ENCODE data around the gene VTI1A. TPM values are rescaled to one million over a fixed set of nuclear protein-coding genes. Genes with fewer than 3 reads are reported as not detected.

The VTI1A gene
- total and polyA plus RNA-seq, 2 of the 13 experiments (the other 11 are each of a cell fraction or from before 2014, with no cell fraction given): 11.7 to 32.7 TPM

- ChIA-PET POLR2A (no interaction called here), CTCF (ENCODE audit: low intra/inter-chr PET ratio, low total read pairs) (no interaction called here)
- no peaks in the 10 kb centered on the region for H3K27me3 ChIP-seq (ENCODE audit: control insufficient read depth in 1 of 2, insufficient read depth in 2 of 2, low read length in 2 of 2)
- intact Hi-C loops (cut with micrococcal nuclease; ENCODE audit: unreplicated experiment) (no loop called here), in situ Hi-C loops (cut with HindIII; ENCODE audit: extremely low pct_ligation_motif_present, low pct_unique_long_range_greater_than_20kb) (no loop called here)
- no peak overlapping the region for H3K27ac ChIP-seq (ENCODE audit: extremely low read length, insufficient read depth, low read length)
- H2AFZ ChIP-seq (ENCODE audit: low read length): no peak overlapping the region
- no peak for TF ChIP-seq SOX13 (IDR thresholded peaks at IDR 0.05)
- TF ChIP-seq SOX13 (CRISPR knock-in tag; conservative IDR thresholded peaks at IDR 0.05 in 1 of 2, IDR thresholded peaks at IDR 0.05 in 1 of 2): no peak
- no peak for TF ChIP-seq ZSCAN31 (CRISPR knock-in tag; IDR thresholded peaks at IDR 0.05; ENCODE audit: low read depth)
- TF ChIP-seq ARNT (IDR thresholded peaks at IDR 0.05): no peak
- TF ChIP-seq NR2F1 (CRISPR knock-in tag; IDR thresholded peaks at IDR 0.05): no peak
- TF ChIP-seq ZNF33A (CRISPR knock-in tag; IDR thresholded peaks at IDR 0.05; ENCODE audit: borderline replicate concordance): no peak
- TF ChIP-seq ZNF629 (CRISPR knock-in tag; conservative IDR thresholded peaks at IDR 0.05): peak; percentile 77
- H3K4me3 ChIP-seq (replicated peaks in 1 of 3; ENCODE audit: insufficient read depth in 1 of 3, low read depth in 2 of 3, low read length in 3 of 3): no peak overlapping the region
- no TSS peak for BruUV-seq (replicated peaks)
- no peak for FAIRE-seq
- no peaks in the 10 kb centered on the region for H3K9me3 ChIP-seq (ENCODE audit: low read length)
- H3K36me3 ChIP-seq (replicated peaks in 1 of 2; ENCODE audit: control insufficient read depth in 1 of 2, insufficient read depth in 2 of 2, low read length in 2 of 2): no peaks in the 10 kb centered on the region; a peak in 1 of 5 replicates
- no peak overlapping the region for H3K4me2 ChIP-seq (ENCODE audit: low read depth, low read length)
- H4K20me1 ChIP-seq (ENCODE audit: insufficient read depth, low read length): no peaks in the 10 kb centered on the region
- no peak for ATAC-seq
- H3K9ac ChIP-seq (ENCODE audit: insufficient read depth, low read depth, low read length): no peak overlapping the region
- H3K4me1 ChIP-seq (ENCODE audit: insufficient read depth, low read length): peaks cover 17% of the 10 kb centered on the region
- H3K79me2 ChIP-seq (ENCODE audit: insufficient read depth, low read length): no peaks in the 10 kb centered on the region
- DNase-seq (ENCODE audit: low spot score): no peak
- 94% methylated on average over 2 of the region's 2 CpGs for WGBS (ENCODE audit: low lambda C conversion rate)
These were observed 348.1 kb downstream of the VTI1A start for GRCh38 chr10:112795067-112795466.

- no TSS peak for BruUV-seq (replicated peaks)
- ChIA-PET CTCF (ENCODE audit: low intra/inter-chr PET ratio, low total read pairs) (no interaction called here), POLR2A (no interaction called here)
- no peak overlapping the region for H3K4me3 ChIP-seq (replicated peaks in 1 of 3; ENCODE audit: insufficient read depth in 1 of 3, low read depth in 2 of 3, low read length in 3 of 3)
- no peak overlapping the region for H2AFZ ChIP-seq (ENCODE audit: low read length)
- intact Hi-C loops (cut with micrococcal nuclease; ENCODE audit: unreplicated experiment) (no loop called here), in situ Hi-C loops (cut with HindIII; ENCODE audit: extremely low pct_ligation_motif_present, low pct_unique_long_range_greater_than_20kb) (no loop called here)
- no peaks in the 10 kb centered on the region for H4K20me1 ChIP-seq (ENCODE audit: insufficient read depth, low read length)
- no peak for FAIRE-seq
- H3K36me3 ChIP-seq (replicated peaks in 1 of 2; ENCODE audit: control insufficient read depth in 1 of 2, insufficient read depth in 2 of 2, low read length in 2 of 2): no peaks in the 10 kb centered on the region; a peak in 1 of 5 replicates
- H3K79me2 ChIP-seq (ENCODE audit: insufficient read depth, low read length): no peaks in the 10 kb centered on the region
- no peak overlapping the region for H3K27ac ChIP-seq (ENCODE audit: extremely low read length, insufficient read depth, low read length)
- H3K9me3 ChIP-seq (ENCODE audit: low read length): no peaks in the 10 kb centered on the region
- H3K9ac ChIP-seq (ENCODE audit: insufficient read depth, low read depth, low read length): no peak overlapping the region
- no peak overlapping the region for H3K4me2 ChIP-seq (ENCODE audit: low read depth, low read length)
- H3K4me1 ChIP-seq (ENCODE audit: insufficient read depth, low read length): peaks cover 23% of the 10 kb centered on the region
- TF ChIP-seq CSRNP1 (CRISPR knock-in tag; IDR thresholded peaks at IDR 0.05): no peak
- no peak for DNase-seq (ENCODE audit: low spot score)
- ATAC-seq: no peak
- H3K27me3 ChIP-seq (ENCODE audit: control insufficient read depth in 1 of 2, insufficient read depth in 2 of 2, low read length in 2 of 2): no peaks in the 10 kb centered on the region
- WGBS (ENCODE audit: low lambda C conversion rate): 92% methylated on average over 8 of the region's 8 CpGs
These were observed 350.2 kb downstream of the VTI1A start for GRCh38 chr10:112797197-112797596.

Measured in HepG2 (cell line).